MCF 10A (cell line): ENCODE measurements around the gene MRPL30. TPM values are rescaled to one million over a fixed set of nuclear protein-coding genes. Genes with fewer than 3 reads are reported as not detected.

Experiments used
- BruUV-seq: library from RNA; stranded (reverse); fragments of 400-500 nt; replicated peaks from 2 replicates; lab custom pipeline; 2021; lab: Mats Ljungman, UMichigan
- CTCF ChIA-PET: fragments of 300-600 bp; sonication (Branson Sonifier 250); formaldehyde crosslinking; extraction: SDS; loops from one replicate; lab custom pipeline; 2021; ENCODE audit warnings: antibody characterized with exemption, inconsistent platforms; lab: Yijun Ruan, JAX
- POLR2A ChIA-PET: fragments of 300-600, 350-650 bp; sonication (Branson Sonifier 250); formaldehyde crosslinking; extraction: SDS; loops from one replicate; lab custom pipeline; 2020; ENCODE audit warnings: antibody characterized with exemption, inconsistent platforms; lab: Yijun Ruan, JAX
- DNase-seq: peaks from one replicate; pipeline ENCODE4 v3.0.0-alpha.2; 2018; ENCODE audit not compliant: unreplicated experiment
- H3K27ac Mint-ChIP-seq: one replicate; pipeline ENCODE4 v1.8.0; 2022; ENCODE audit warnings: mild to moderate bottlenecking, low read depth, mixed read lengths; ENCODE audit not compliant: unreplicated experiment
- H3K27me3 Mint-ChIP-seq: one replicate; pipeline ENCODE4 v1.8.0; 2022; ENCODE audit warnings: mixed read lengths; ENCODE audit not compliant: insufficient read depth, unreplicated experiment
- H3K36me3 Mint-ChIP-seq: one replicate; pipeline ENCODE4 v1.8.0; 2022; ENCODE audit warnings: mild to moderate bottlenecking, moderate library complexity, mixed read lengths; ENCODE audit not compliant: insufficient read depth, unreplicated experiment
- H3K4me1 Mint-ChIP-seq: one replicate; pipeline ENCODE4 v1.8.0; 2022; ENCODE audit warnings: mixed read lengths; ENCODE audit not compliant: insufficient read depth, unreplicated experiment
- H3K4me3 Mint-ChIP-seq: one replicate; pipeline ENCODE4 v1.8.0; 2022; ENCODE audit warnings: mild to moderate bottlenecking, moderate library complexity, mixed read lengths; ENCODE audit not compliant: unreplicated experiment
- H3K9me3 Mint-ChIP-seq: one replicate; pipeline ENCODE4 v1.8.0; 2022; ENCODE audit warnings: mixed read lengths; ENCODE audit not compliant: unreplicated experiment
- CTCF ChIP-seq: fragments of 200-600 bp; IDR thresholded peaks from one replicate; pipeline ENCODE4 v1.8.0; 2022; ENCODE audit warnings: antibody characterized with exemption, mild to moderate bottlenecking; ENCODE audit not compliant: unreplicated experiment
- intact Hi-C: fragments of 100-400 bp; cut with micrococcal nuclease; formaldehyde crosslinking; loops from 2 replicates; pipeline ENCODE4 v1.14.1; 2022
- total RNA-seq: library from RNA; stranded (reverse); gene quantifications from 2 replicates; pipeline ENCODE4 v1.2.3, GENCODE V29; 2022

MRPL30 gene
- total RNA-seq, 1 experiment from 2014 or later, result 42.5 TPM

GRCh38 chr2:99200076-99200800, 19.3 kb downstream of the MRPL30 start:
- POLR2A ChIA-PET, result interaction anchor here (1.1 kb wide), 1 partner anchor 8 kb away, joined by 3 read pairs; no protein-coding TSS in a partner anchor
- H3K9me3 Mint-ChIP-seq, result peaks cover 8% of the 10 kb centered on the region
- no peaks in the 10 kb centered on the region for H3K4me1 Mint-ChIP-seq
- intact Hi-C loops, result no loop called here
- TF ChIP-seq CTCF, result no peak
- no peaks in the 10 kb centered on the region for H3K27me3 Mint-ChIP-seq
- CTCF ChIA-PET, result no interaction called here
- no peak for DNase-seq
- H3K4me3 Mint-ChIP-seq, result no peak overlapping the region
- no TSS peak for BruUV-seq
- H3K36me3 Mint-ChIP-seq, result peaks cover 31% of the 10 kb centered on the region
- no peak overlapping the region for H3K27ac Mint-ChIP-seq

GRCh38 chr2:99201959-99202678, 21.1 kb downstream of the MRPL30 start:
- peak; percentile 2 for TF ChIP-seq CTCF
- no TSS peak for BruUV-seq
- DNase-seq, result no peak
- Mint-ChIP-seq H3K4me1 (no peaks in the 10 kb centered on the region), H3K9me3 (peaks cover 23% of the 10 kb centered on the region), H3K36me3 (peaks cover 18% of the 10 kb centered on the region), H3K27me3 (no peaks in the 10 kb centered on the region), H3K4me3 (no peak overlapping the region), H3K27ac (no peak overlapping the region)
- intact Hi-C loops, result no loop called here
- ChIA-PET CTCF (interaction anchor here (0.6 kb wide), 2 partner anchors 261 to 1456 kb away, joined by 3 to 4 read pairs; no protein-coding TSS in a partner anchor), POLR2A (interaction anchor here (0.6 kb wide), 2 partner anchors 504 to 569 kb away, joined by 3 read pairs; no protein-coding TSS in a partner anchor)

- no peaks in the 10 kb centered on the region for H3K27me3 Mint-ChIP-seq
- DNase-seq, result no peak
- ChIA-PET CTCF (no interaction called here), POLR2A (no interaction called here)
- H3K36me3 Mint-ChIP-seq, result peaks cover 6% of the 10 kb centered on the region
- TF ChIP-seq CTCF, result no peak
- no TSS peak for BruUV-seq
- intact Hi-C loops, result no loop called here
- H3K27ac Mint-ChIP-seq, result no peak overlapping the region
- H3K9me3 Mint-ChIP-seq, result peaks cover 32% of the 10 kb centered on the region
- H3K4me3 Mint-ChIP-seq, result no peak overlapping the region
- no peaks in the 10 kb centered on the region for H3K4me1 Mint-ChIP-seq
Observed at GRCh38 chr2:99205491-99205890, 24.5 kb downstream of the MRPL30 start.

GRCh38 chr2:99216096-99216495, 35.1 kb downstream of the MRPL30 start:
- TF ChIP-seq CTCF, result no peak
- DNase-seq, result no peak
- Mint-ChIP-seq H3K36me3 (no peaks in the 10 kb centered on the region), H3K4me1 (no peaks in the 10 kb centered on the region), H3K27me3 (no peaks in the 10 kb centered on the region), H3K4me3 (no peak overlapping the region), H3K9me3 (no peaks in the 10 kb centered on the region), H3K27ac (no peak overlapping the region)
- BruUV-seq, result no TSS peak
- POLR2A ChIA-PET, result no interaction called here
- intact Hi-C loops, result no loop called here
- CTCF ChIA-PET, result no interaction called here
